ENCODE measurements around the gene CENPF.
"Not testable (repeated sequence)": the region's sequence is repeated elsewhere in the genome, so short reads cannot be mapped to it uniquely, and the experiment has no call there.

CENPF gene

DNA sequence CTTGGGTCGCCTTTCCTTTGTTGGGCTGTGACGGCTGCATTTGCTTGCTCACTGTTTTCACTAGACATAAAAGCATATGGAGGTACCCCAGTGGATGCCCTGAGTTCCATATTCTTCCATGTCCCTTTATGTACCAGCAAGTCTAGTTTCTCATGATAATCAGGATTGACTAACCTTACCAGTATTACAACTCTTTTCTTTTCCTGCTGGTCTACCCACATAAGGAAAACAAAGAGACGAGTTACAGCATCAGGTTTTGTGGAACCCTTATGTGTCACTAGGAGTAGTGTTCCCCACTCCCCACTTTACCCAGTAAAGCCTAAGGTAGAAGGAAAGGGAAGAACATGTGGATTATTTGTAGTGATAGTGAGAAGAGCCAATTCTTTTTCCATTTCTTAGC is 16.4 kb upstream of the CENPF start:
- DNase-seq (ENCODE audit: low spot score), result no peak
- TF ChIP-seq, protein P1, sequence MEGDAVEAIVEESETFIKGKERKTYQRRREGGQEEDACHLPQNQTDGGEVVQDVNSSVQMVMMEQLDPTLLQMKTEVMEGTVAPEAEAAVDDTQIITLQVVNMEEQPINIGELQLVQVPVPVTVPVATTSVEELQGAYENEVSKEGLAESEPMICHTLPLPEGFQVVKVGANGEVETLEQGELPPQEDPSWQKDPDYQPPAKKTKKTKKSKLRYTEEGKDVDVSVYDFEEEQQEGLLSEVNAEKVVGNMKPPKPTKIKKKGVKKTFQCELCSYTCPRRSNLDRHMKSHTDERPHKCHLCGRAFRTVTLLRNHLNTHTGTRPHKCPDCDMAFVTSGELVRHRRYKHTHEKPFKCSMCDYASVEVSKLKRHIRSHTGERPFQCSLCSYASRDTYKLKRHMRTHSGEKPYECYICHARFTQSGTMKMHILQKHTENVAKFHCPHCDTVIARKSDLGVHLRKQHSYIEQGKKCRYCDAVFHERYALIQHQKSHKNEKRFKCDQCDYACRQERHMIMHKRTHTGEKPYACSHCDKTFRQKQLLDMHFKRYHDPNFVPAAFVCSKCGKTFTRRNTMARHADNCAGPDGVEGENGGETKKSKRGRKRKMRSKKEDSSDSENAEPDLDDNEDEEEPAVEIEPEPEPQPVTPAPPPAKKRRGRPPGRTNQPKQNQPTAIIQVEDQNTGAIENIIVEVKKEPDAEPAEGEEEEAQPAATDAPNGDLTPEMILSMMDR (IDR thresholded peaks at IDR 0.05; ENCODE audit: extremely low read depth, insufficient read depth, missing control alignments), result no peak
- in situ Hi-C loops (cut with MboI; ENCODE audit: low pct_unique_long_range_greater_than_20kb, low sequenced_read_pairs, unreplicated experiment), result loop anchor here (10.0 to 25.0 kb wide), 2 partner anchors 252 to 324 kb away; no protein-coding TSS in a partner anchor

DNA sequence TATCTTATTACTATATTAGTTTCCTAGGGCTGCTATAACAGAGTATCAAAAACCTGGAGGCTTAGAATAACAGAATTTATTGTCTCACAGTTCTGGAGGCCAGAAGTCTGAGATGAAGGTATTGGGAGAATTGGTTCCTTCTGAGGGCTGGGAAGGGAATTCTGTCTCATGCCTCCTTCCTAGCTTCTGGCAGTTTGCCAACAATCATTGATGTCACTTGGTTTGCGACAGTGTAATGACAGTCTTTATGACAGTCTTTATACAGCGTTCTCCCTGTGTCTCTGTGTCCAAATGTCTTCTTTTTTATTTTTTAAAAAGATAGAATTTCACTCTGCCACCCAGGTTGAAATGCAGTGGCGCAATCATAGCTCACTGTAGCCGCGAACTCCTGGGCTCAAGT is 15.8 kb upstream of the CENPF start:
- no peak for DNase-seq (ENCODE audit: low spot score)
- in situ Hi-C loops (cut with MboI; ENCODE audit: low pct_unique_long_range_greater_than_20kb, low sequenced_read_pairs, unreplicated experiment), result loop anchor here (10.0 to 25.0 kb wide), 2 partner anchors 252 to 325 kb away; no protein-coding TSS in a partner anchor
- TF ChIP-seq, protein P1 (IDR thresholded peaks at IDR 0.05; ENCODE audit: extremely low read depth, insufficient read depth, missing control alignments), result no peak

DNA sequence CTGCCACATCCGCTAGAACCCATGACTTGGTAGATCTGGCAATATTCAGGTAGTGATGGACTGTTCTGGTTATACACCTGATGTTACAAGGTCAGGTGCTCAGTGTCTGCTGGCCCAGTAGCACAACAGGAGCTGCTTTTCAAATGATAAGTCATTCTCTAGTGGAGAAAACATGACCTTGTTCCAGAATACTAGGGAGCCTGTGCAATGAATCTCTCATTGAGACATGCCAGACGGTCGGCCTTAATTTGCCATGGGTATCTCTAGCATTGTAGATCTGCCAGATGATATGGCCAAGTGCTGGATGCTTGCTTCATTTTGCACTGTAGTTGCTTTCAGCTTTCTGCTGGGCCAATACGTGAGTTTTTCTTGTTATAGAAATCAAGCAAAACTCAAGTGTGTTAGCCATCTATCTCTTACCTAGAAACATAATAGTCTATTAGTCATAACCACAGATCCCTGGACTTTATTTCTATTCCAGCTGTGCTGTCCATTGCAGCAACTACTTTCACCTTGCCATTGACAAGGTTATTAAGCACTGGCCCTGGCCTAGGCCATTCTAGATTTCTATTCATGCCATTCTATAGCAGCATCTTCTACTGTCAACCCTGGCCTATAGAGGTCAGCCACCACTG is 13.9 kb upstream of the CENPF start:
- in situ Hi-C loops (cut with MboI; ENCODE audit: low pct_unique_long_range_greater_than_20kb, low sequenced_read_pairs, unreplicated experiment), result loop anchor here (10.0 to 25.0 kb wide), 2 partner anchors 254 to 327 kb away; no protein-coding TSS in a partner anchor
- no peak for DNase-seq (ENCODE audit: low spot score)
- TF ChIP-seq, protein P1 (IDR thresholded peaks at IDR 0.05; ENCODE audit: extremely low read depth, insufficient read depth, missing control alignments), result no peak

DNA sequence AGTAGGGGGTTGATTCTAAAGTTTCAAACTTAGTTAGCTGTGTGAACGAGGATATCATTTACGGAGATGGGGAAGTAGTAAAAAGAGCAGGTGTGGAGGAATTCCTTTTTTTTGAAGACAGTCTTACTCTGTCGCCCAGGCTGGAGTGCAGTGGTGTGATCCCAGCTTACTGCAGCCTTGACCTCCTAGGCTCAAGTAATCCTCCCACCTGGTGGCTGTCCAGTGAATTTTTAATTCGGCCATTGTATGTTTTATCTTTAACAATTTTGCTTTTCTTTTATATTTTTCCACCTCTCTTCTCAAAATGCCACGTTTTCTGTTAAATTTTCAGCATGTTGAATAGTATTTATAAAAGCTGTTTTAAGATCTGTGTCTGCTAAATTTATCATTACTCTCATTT is 12.3 kb upstream of the CENPF start:
- TF ChIP-seq, protein P1 (IDR thresholded peaks at IDR 0.05; ENCODE audit: extremely low read depth, insufficient read depth, missing control alignments), result no peak
- in situ Hi-C loops (cut with MboI; ENCODE audit: low pct_unique_long_range_greater_than_20kb, low sequenced_read_pairs, unreplicated experiment), result loop anchor here (25.0 kb wide), 1 partner anchor 328 kb away; no protein-coding TSS in a partner anchor
- no peak for DNase-seq (ENCODE audit: low spot score)

DNA sequence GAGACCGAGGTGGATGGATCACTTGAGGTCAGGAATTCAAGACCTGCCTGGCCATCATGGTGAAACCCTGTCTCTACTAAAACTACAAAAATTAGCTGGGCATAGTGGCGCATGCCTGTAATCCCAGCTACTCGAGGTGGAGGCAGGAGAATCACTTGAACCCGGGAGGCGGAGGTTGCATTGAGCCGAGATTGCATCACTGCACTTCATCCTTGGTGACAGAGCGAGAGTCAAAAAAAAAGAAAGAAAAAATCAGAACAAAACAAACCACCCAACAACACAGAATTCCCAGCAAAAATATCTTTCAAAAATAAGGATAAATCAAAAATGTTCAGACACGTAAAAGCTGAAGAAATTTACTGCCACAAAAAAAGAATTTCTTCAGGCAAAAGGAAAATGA is 11.1 kb upstream of the CENPF start:
- not testable (repeated sequence) for DNase-seq (ENCODE audit: low spot score)
- in situ Hi-C loops (cut with MboI; ENCODE audit: low pct_unique_long_range_greater_than_20kb, low sequenced_read_pairs, unreplicated experiment), result loop anchor here (25.0 kb wide), 1 partner anchor 330 kb away; no protein-coding TSS in a partner anchor

DNA sequence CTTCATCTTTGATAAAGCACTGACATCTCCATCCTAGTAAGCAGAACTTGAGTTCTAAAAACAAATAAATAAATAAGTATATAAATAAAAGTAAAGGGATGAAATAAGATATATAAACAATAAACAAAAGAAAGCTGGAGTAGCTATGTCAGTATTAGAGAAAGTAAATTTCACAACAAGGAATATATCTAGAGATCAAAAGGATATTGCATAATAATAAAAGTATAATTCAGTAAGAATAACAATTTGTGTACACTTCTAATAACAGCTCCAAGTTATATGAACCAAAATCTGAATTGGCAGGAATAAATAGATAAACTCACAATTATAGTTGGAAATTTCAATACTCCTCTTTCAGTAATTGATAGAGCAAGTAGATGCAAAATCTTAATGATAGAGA is 9.8 kb upstream of the CENPF start:
- no peak for DNase-seq (ENCODE audit: low spot score)
- in situ Hi-C loops (cut with MboI; ENCODE audit: low pct_unique_long_range_greater_than_20kb, low sequenced_read_pairs, unreplicated experiment), result loop anchor here (25.0 kb wide), 1 partner anchor 331 kb away; no protein-coding TSS in a partner anchor
- TF ChIP-seq, protein P1 (IDR thresholded peaks at IDR 0.05; ENCODE audit: extremely low read depth, insufficient read depth, missing control alignments), result no peak

DNA sequence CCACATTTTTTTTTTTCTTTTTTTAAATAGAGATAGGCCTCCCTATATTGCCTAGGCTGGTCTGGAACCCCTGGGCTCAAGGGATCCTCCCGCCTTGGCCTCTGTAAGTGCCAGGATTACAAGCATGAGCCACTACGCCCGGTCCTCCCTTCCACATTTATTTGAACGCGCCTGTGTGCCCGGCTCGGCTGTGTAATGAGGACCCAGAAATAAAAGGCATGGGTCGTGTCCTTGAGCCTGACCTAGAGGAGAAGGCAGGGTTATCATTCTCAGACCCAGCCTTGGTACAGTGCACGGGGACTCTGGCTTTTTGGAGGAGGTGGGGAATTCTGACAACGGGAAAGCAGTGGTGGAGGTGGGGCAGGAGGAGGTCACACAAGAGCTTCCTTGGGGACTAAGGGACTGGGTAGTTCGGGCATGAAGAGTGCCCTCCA is 841 bp downstream of the CENPF start:
- TF ChIP-seq, protein P1 (IDR thresholded peaks at IDR 0.05; ENCODE audit: extremely low read depth, insufficient read depth, missing control alignments), result no peak
- peak; percentile 37 for DNase-seq (ENCODE audit: low spot score)
- in situ Hi-C loops (cut with MboI; ENCODE audit: low pct_unique_long_range_greater_than_20kb, low sequenced_read_pairs, unreplicated experiment), result no loop called here

Measured in GM13977 (cell line).